RWPE2 (cell line): ENCODE data around the gene METTL23.
A peak's percentile ranks its signal among the peaks of the same experiment; 100 is the strongest.
"Not testable (repeated sequence)": the region's sequence is repeated elsewhere in the genome, so short reads cannot be mapped to it uniquely, and the experiment has no call there.

Experiments used
- ATAC-seq: fragments of 200-7000 bp; cut with Tn5 transposase; 3 replicates; pipeline ENCODE4 v1.9.1; 2021; ENCODE audit warnings: low read depth
- DNase-seq: peaks from one replicate; pipeline ENCODE4 v3.0.0-alpha.2; 2020; ENCODE audit warnings: low spot score
- H3K27ac ChIP-seq: fragments of 450-650 bp; 2 replicates; pipeline ENCODE4 v1.5.1; 2017; ENCODE audit warnings: mild to moderate bottlenecking; ENCODE audit not compliant: poor library complexity, severe bottlenecking
- H3K27me3 ChIP-seq: fragments of 250-450 bp; sonication (Bioruptor Pico); 2 replicates; pipeline ENCODE4 v1.5.1; 2021; ENCODE audit warnings: mild to moderate bottlenecking, moderate library complexity; ENCODE audit not compliant: insufficient read depth, poor library complexity, severe bottlenecking
- H3K36me3 ChIP-seq: fragments of 250-450 bp; sonication (Bioruptor Pico); 2 replicates; pipeline ENCODE4 v1.5.1; 2020; ENCODE audit warnings: low read depth, mild to moderate bottlenecking, moderate library complexity
- H3K4me1 ChIP-seq: fragments of 250-450 bp; sonication (Bioruptor Pico); 2 replicates; pipeline ENCODE4 v1.5.1; 2021; ENCODE audit warnings: mild to moderate bottlenecking, moderate library complexity; ENCODE audit not compliant: insufficient read depth, poor library complexity, severe bottlenecking
- H3K4me3 ChIP-seq: fragments of 250-450 bp; sonication (Bioruptor Pico); 2 replicates; pipeline ENCODE4 v1.5.1; 2021; ENCODE audit warnings: mild to moderate bottlenecking, moderate library complexity; ENCODE audit not compliant: severe bottlenecking
- H3K9me3 ChIP-seq: fragments of 250-450 bp; sonication (Bioruptor Pico); 2 replicates; pipeline ENCODE4 v1.5.1; 2021; ENCODE audit warnings: mild to moderate bottlenecking, moderate library complexity; ENCODE audit not compliant: severe bottlenecking
- TF ChIP-seq, protein P1 (sequence below): fragments of 450-650 bp; IDR thresholded peaks from one replicate; pipeline ENCODE4 v1.5.1; 2017; ENCODE audit warnings: mild to moderate bottlenecking, moderate library complexity; ENCODE audit not compliant: poor library complexity, severe bottlenecking

Gene METTL23

DNA sequence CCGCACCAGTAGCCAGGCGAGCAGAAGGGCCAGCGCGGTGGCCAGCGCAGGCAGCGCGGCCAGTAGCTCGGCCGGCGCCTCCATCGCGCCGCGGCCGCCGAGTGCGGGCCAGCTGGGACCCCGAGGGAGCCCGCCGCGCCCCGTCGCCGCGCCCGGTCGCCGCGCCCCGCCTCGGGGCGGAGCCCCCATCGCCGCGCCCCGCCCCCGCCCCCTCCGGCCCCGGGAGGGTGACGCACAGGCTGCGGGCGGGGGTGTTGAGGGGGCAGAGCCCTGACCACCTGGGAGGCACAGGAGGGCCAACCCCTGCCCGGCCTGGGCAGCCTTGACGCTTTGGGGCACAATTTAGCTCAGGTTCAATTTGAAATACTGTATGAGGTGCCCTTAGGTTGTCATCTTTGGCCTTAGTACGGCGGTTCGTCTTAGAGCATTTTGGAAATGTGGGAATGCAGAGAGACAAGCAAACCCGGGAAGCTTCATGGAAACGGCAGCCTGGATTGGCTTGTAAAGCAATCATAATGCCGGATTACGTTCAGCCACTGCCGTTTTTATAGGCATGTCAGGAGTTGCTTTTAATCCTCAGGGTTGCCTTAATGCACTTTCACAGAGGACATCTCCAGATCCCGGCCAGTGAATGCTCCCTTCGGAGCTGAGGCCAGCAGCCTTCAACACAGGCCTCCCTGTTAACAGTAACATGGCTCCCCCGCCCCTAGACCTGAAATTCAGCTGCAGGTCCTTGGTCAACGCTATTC, 15.6 kb upstream of the METTL23 start, which contains the start of gene MXRA7:
Gene MXRA7 (minus strand): TSS at position 103 of the 749 bp plus-strand sequence. CDS start 19 bp downstream, at position 84.
- Histone ChIP-seq H3K4me3 (peak within 1 kb of the TSS; percentile 73), H3K9me3 (no peaks in the 10 kb centered on the region), H3K4me1 (no peaks in the 10 kb centered on the region), H3K27me3 (no peaks in the 10 kb centered on the region), H3K27ac (peak within 1 kb of the TSS; percentile 57), H3K36me3 (peaks cover 31% of the 10 kb centered on the region)
- ATAC-seq (peak; percentile 60), DNase-seq (no peak)
- TF ChIP-seq, protein P1, sequence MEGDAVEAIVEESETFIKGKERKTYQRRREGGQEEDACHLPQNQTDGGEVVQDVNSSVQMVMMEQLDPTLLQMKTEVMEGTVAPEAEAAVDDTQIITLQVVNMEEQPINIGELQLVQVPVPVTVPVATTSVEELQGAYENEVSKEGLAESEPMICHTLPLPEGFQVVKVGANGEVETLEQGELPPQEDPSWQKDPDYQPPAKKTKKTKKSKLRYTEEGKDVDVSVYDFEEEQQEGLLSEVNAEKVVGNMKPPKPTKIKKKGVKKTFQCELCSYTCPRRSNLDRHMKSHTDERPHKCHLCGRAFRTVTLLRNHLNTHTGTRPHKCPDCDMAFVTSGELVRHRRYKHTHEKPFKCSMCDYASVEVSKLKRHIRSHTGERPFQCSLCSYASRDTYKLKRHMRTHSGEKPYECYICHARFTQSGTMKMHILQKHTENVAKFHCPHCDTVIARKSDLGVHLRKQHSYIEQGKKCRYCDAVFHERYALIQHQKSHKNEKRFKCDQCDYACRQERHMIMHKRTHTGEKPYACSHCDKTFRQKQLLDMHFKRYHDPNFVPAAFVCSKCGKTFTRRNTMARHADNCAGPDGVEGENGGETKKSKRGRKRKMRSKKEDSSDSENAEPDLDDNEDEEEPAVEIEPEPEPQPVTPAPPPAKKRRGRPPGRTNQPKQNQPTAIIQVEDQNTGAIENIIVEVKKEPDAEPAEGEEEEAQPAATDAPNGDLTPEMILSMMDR, result no peak

GRCh38 chr17:76712321-76712720, 14.3 kb upstream of the METTL23 start:
- H3K27ac ChIP-seq, ATAC-seq, H3K4me3 ChIP-seq, DNase-seq, H3K27me3 ChIP-seq, H3K9me3 ChIP-seq: not testable (repeated sequence)
- peaks cover 11% of the 10 kb centered on the region for H3K4me1 ChIP-seq
- H3K36me3 ChIP-seq, result peaks cover 43% of the 10 kb centered on the region

DNA sequence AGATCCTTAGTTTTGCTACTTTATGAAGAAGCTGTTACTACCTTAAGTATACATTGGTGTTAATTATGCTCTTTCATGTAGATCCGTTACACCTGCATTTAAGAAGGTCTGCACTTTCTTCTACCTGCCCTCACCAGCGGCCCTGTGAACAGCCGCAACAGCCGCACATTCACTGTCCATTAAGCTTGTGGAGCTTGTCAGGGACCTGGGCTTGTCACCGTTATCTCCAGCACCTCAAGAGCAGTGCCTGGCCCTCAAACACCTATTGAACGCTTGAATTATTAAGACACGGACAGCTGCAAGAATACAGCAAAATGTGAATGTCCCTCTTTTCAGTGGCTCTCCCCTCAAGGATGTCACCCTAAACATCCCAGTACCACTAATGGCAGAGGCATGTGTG, 12.9 kb upstream of the METTL23 start:
- ATAC-seq, result no peak
- Histone ChIP-seq H3K9me3 (no peaks in the 10 kb centered on the region), H3K4me3 (no peak overlapping the region), H3K27me3 (no peaks in the 10 kb centered on the region), H3K27ac (no peak overlapping the region), H3K4me1 (peaks cover 12% of the 10 kb centered on the region), H3K36me3 (peaks cover 58% of the 10 kb centered on the region)
- no peak for DNase-seq
- TF ChIP-seq, protein P1, result no peak

- TF ChIP-seq, protein P1, result no peak
- Histone ChIP-seq H3K36me3 (peaks cover 64% of the 10 kb centered on the region), H3K4me1 (peaks cover 12% of the 10 kb centered on the region), H3K27me3 (no peaks in the 10 kb centered on the region), H3K9me3 (no peaks in the 10 kb centered on the region), H3K27ac (no peak overlapping the region), H3K4me3 (no peak overlapping the region)
- no peak for ATAC-seq
- no peak for DNase-seq
These were observed 12.3 kb upstream of the METTL23 start for GRCh38 chr17:76714336-76714735.

- DNase-seq (no peak), ATAC-seq (no peak)
- H3K4me3 ChIP-seq, result no peak overlapping the region
- peaks cover 70% of the 10 kb centered on the region for H3K36me3 ChIP-seq
- no peaks in the 10 kb centered on the region for H3K9me3 ChIP-seq
- H3K27ac ChIP-seq, result peak overlapping the region; percentile 80
- peaks cover 12% of the 10 kb centered on the region for H3K4me1 ChIP-seq
- no peaks in the 10 kb centered on the region for H3K27me3 ChIP-seq
- TF ChIP-seq, protein P1, result peak; percentile 95
These were observed 11.7 kb upstream of the METTL23 start for GRCh38 chr17:76714822-76715495.
